ENCODE measurements around the gene RIGI. TPM values are rescaled to one million over a fixed set of nuclear protein-coding genes. Genes with fewer than 3 reads are reported as not detected.
A peak's percentile ranks its signal among the peaks of the same experiment; 100 is the strongest.

The RIGI gene
- total and polyA plus RNA-seq, 2 of the 13 experiments (the other 11 are each of a cell fraction or from before 2014, with no cell fraction given), result 3.0 to 8.2 TPM

GRCh38 chr9:32550562-32551275 is 24.7 kb upstream of the RIGI start (continued):
- TF ChIP-seq SALL2 (CRISPR knock-in tag; IDR thresholded peaks at IDR 0.05), result 0 out of 2 replicates have a peak, but pooled peaks have one; percentile 38
- TF ChIP-seq AFF4 (CRISPR knock-in tag; IDR thresholded peaks at IDR 0.05), result 0 out of 2 replicates have a peak, but pooled peaks have one; percentile 16
- TF ChIP-seq SP1 (IDR thresholded peaks at IDR 0.05), result no peak
- peak; percentile 37; the same call in 1 of the 2 replicates for TF ChIP-seq SP1 (CRISPR knock-in tag; IDR thresholded peaks at IDR 0.05)
- TF ChIP-seq ZNF747 (CRISPR knock-in tag; IDR thresholded peaks at IDR 0.05; ENCODE audit: borderline replicate concordance), result 0 out of 2 replicates have a peak, but pooled peaks have one; percentile 58
- TF ChIP-seq MAZ (IDR thresholded peaks at IDR 0.05; ENCODE audit: borderline replicate concordance, low read depth, low read length), result peak; percentile 80
- TF ChIP-seq MAZ (CRISPR knock-in tag; IDR thresholded peaks at IDR 0.05; ENCODE audit: low read depth), result peak; percentile 85
- peak; percentile 12; the same call in 1 of the 2 replicates for TF ChIP-seq BCL6 (CRISPR knock-in tag; IDR thresholded peaks at IDR 0.05)
- no peak for TF ChIP-seq ZNF841 (CRISPR knock-in tag; IDR thresholded peaks at IDR 0.05; ENCODE audit: borderline replicate concordance)
- TF ChIP-seq MAFF (IDR thresholded peaks at IDR 0.05; ENCODE audit: low read depth, low read length), result no peak
- TF ChIP-seq AGO2 (optimal IDR thresholded peaks at IDR 0.05; ENCODE audit: low read depth, low read length), result peak; percentile 88
- TF ChIP-seq POLR2A (IDR thresholded peaks at IDR 0.05; ENCODE audit: insufficient read depth in 1 of 2, low read depth in 2 of 2, low read length in 2 of 2), result peak; percentile 56 to 63
- TF ChIP-seq RARA (CRISPR knock-in tag; IDR thresholded peaks at IDR 0.05), result no peak
- TF ChIP-seq GMEB2 (CRISPR knock-in tag; IDR thresholded peaks at IDR 0.05; ENCODE audit: low read depth), result 0 out of 2 replicates have a peak, but pooled peaks have one; percentile 22
- no peak; the same call in 1 of the 2 replicates for TF ChIP-seq ZNF709 (CRISPR knock-in tag; IDR thresholded peaks at IDR 0.05)
- peak; percentile 63; the same call in 1 of the 2 replicates for TF ChIP-seq KDM5B (CRISPR knock-in tag; IDR thresholded peaks at IDR 0.05; ENCODE audit: borderline replicate concordance)
- peak; percentile 77; the same call in 1 of the 2 replicates for TF ChIP-seq ZFP91 (CRISPR knock-in tag; IDR thresholded peaks at IDR 0.05; ENCODE audit: borderline replicate concordance)
- no peak for TF ChIP-seq FIP1L1 (IDR thresholded peaks at IDR 0.05; ENCODE audit: borderline replicate concordance, insufficient read depth, low read depth, low read length)
- no peak; the same call in 1 of the 2 replicates for TF ChIP-seq SNAI1 (CRISPR knock-in tag; IDR thresholded peaks at IDR 0.05; ENCODE audit: borderline replicate concordance)
- peak; percentile 78 for TF ChIP-seq ATF7-NPFF (CRISPR knock-in tag; IDR thresholded peaks at IDR 0.05; ENCODE audit: low read depth)
- TF ChIP-seq ZNF558 (CRISPR knock-in tag; IDR thresholded peaks at IDR 0.05; ENCODE audit: borderline replicate concordance), result peak; percentile 43; the same call in 1 of the 2 replicates
- no peak for TF ChIP-seq HNRNPUL1 (IDR thresholded peaks at IDR 0.05; ENCODE audit: low read depth, low read length)
- TF ChIP-seq CHD2 (IDR thresholded peaks at IDR 0.05; ENCODE audit: low read depth, low read length), result peak; percentile 98

Data from HepG2 (cell line).